Prostate gland (tissue), 2 donors: ENCODE results near the gene GPR183. TPM values are rescaled to one million over a fixed set of nuclear protein-coding genes. Genes with fewer than 3 reads are reported as not detected.

Experiments
- DNase-seq: peaks from one replicate; pipeline ENCODE4 v3.0.0-alpha.2; 2019; ENCODE audit warnings: low spot score
- H3K27ac ChIP-seq, 2 donors: fragments of 200-600 bp; sonication (generic); 2 replicates each; pipeline ENCODE4 v1.5.1; 2017 to 2019
- H3K27me3 ChIP-seq: fragments of 200-600 bp; sonication (generic); replicated peaks from 2 replicates; pipeline ENCODE4 v1.5.1; 2019; ENCODE audit not compliant: insufficient read depth
- H3K36me3 ChIP-seq, 2 donors: fragments of 200-600 bp; sonication (generic); 1 replicate in 1 of 2; 2 replicates in 1 of 2; pipeline versions ENCODE4 v1.5.1 to v1.8.1; 2017 to 2019
- H3K4me1 ChIP-seq: fragments of 200-600 bp; sonication (generic); replicated peaks from 2 replicates; pipeline ENCODE4 v1.5.1; 2019
- H3K4me3 ChIP-seq, 2 donors: fragments of 200-600 bp; sonication (generic); 2 replicates each; pipeline ENCODE4 v1.5.1; 2017 to 2019
- H3K9me3 ChIP-seq: fragments of 200-600 bp; sonication (generic); 2 replicates; pipeline ENCODE4 v1.5.1; 2017
- POLR2A ChIP-seq: fragments of 450-650 bp; IDR thresholded peaks from one replicate; pipeline ENCODE4 v1.6.1; 2016; ENCODE audit warnings: antibody characterized with exemption, mild to moderate bottlenecking
- POLR2AphosphoS5 ChIP-seq: sonication (generic); formaldehyde crosslinking; IDR thresholded peaks from one replicate; pipeline ENCODE4 v1.6.1; 2017; ENCODE audit warnings: antibody characterized with exemption
- WGBS: methylation state at CpG from one replicate; pipeline ENCODE4 v1.1.5; 2018; 5-methylcytosine and 5-hydroxymethylcytosine counted together
- intact Hi-C: fragments of 100-400 bp; cut with DNase I; formaldehyde crosslinking; loops from one replicate; pipeline ENCODE4 v1.14.2; 2022
- total RNA-seq, 2 donors: library from RNA; depleted of rRNA; stranded (reverse); fragments of >200 nt; gene quantifications; one replicate each; pipeline ENCODE4 v1.1.0, GENCODE V29; 2016
- TF ChIP-seq, protein P1 (sequence below), 4 experiments: fragments of 200-600 bp in 2 of 4; fragments of 450-650 bp in 2 of 4; sonication (generic) in 2 of 4; IDR thresholded peaks; 1 replicate in 3 of 4; 2 replicates in 1 of 4; pipeline ENCODE4 v1.5.1; 2016 to 2019; ENCODE audit warnings: antibody characterized with exemption in 4 of 4, mild to moderate bottlenecking in 2 of 4, moderate library complexity in 2 of 4

The GPR183 gene
- total RNA-seq, 2 donors from 2014 or later: 2.6 to 3.8 TPM

DNA sequence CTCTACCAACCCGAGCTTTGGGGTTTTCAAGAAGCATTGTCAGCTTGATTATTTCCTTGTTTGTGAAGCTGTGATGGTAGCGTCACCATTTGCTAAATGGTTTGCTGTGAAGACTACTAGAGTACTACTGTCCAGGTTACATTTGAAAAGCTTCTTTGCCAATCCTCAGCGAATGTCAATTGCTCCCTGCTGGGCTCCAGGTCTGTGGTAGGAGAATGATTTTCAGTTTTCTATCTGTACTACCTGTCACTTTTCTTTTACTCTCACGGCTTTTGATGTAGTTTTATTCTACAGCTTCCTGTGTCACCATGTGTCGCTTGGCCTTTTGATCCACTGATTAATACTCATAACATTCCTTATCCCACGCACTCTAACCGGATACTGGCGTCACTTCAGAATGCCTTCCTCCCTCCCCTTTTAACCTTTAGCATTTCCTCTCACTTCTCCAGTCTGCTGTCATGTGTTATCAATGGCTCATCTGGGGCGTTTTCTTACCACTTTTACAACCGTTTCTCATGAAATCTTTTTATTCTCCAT lies 7.5 kb upstream of the GPR183 start:
- Histone ChIP-seq H3K27ac (no peak overlapping the region), H3K4me1 (no peaks in the 10 kb centered on the region), H3K27me3 (no peaks in the 10 kb centered on the region), H3K4me3 (no peak overlapping the region), H3K36me3 (no peaks in the 10 kb centered on the region), H3K9me3 (no peaks in the 10 kb centered on the region)
- 74% methylated on average over 10 of the region's 10 CpGs for WGBS
- no peak for TF ChIP-seq POLR2A
- no peak for TF ChIP-seq POLR2AphosphoS5
- TF ChIP-seq, protein P1, sequence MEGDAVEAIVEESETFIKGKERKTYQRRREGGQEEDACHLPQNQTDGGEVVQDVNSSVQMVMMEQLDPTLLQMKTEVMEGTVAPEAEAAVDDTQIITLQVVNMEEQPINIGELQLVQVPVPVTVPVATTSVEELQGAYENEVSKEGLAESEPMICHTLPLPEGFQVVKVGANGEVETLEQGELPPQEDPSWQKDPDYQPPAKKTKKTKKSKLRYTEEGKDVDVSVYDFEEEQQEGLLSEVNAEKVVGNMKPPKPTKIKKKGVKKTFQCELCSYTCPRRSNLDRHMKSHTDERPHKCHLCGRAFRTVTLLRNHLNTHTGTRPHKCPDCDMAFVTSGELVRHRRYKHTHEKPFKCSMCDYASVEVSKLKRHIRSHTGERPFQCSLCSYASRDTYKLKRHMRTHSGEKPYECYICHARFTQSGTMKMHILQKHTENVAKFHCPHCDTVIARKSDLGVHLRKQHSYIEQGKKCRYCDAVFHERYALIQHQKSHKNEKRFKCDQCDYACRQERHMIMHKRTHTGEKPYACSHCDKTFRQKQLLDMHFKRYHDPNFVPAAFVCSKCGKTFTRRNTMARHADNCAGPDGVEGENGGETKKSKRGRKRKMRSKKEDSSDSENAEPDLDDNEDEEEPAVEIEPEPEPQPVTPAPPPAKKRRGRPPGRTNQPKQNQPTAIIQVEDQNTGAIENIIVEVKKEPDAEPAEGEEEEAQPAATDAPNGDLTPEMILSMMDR (IDR thresholded peaks at IDR 0.05): no peak
- intact Hi-C loops: no loop called here
- no peak for DNase-seq

DNA sequence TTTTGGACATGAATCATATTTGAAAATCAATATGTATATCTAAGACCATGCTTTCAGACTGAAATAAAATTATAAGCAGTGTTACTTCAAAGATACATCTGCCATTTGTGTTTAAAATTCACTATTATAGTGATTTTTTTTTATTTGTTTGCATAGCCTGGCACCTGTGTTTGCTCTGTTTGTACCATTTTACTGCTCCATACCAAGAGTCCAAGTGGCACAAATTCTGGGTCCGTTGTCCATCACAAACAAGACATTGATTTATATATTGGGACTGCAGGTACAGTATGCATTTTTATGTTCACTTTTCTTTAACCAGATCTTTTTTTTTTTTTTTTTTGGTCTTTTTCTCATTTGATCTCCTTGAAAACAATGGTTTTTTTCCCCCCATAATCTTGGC lies 6.7 kb upstream of the GPR183 start:
- Histone ChIP-seq H3K36me3 (no peaks in the 10 kb centered on the region), H3K4me1 (no peaks in the 10 kb centered on the region), H3K27ac (no peak overlapping the region), H3K4me3 (no peak overlapping the region), H3K9me3 (no peaks in the 10 kb centered on the region), H3K27me3 (no peaks in the 10 kb centered on the region)
- intact Hi-C loops: no loop called here
- no peak for DNase-seq
- TF ChIP-seq POLR2A: no peak
- TF ChIP-seq, protein P1 (IDR thresholded peaks at IDR 0.05): no peak
- TF ChIP-seq POLR2AphosphoS5: no peak
- WGBS: 48% methylated on average over 1 of the region's 1 CpG

DNA sequence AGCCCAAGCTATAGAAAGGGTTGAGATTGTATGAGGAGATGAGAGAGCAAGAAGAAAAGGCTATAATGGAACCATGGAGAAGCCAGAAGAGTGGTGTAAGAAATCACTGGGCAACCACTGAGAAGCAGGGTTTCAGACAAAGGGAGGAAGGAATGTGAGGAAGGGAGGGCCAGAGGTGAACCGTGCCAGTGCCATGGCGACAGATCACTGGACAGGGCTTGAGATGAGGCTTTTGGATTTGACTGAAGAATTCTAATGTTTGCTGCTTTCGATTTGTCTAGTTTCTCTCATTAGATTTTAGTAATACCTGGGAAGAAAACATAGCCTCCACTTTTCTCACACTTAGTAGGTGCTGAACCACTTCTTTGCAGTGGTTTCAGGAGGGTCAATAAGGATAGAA lies 6.3 kb upstream of the GPR183 start:
- H3K27ac ChIP-seq: no peak overlapping the region
- 80% methylated on average over 3 of the region's 3 CpGs for WGBS
- no peak for DNase-seq
- no peak overlapping the region for H3K4me3 ChIP-seq
- no peaks in the 10 kb centered on the region for H3K27me3 ChIP-seq
- intact Hi-C loops: no loop called here
- no peaks in the 10 kb centered on the region for H3K36me3 ChIP-seq
- H3K4me1 ChIP-seq: no peaks in the 10 kb centered on the region
- TF ChIP-seq POLR2A: no peak
- TF ChIP-seq POLR2AphosphoS5: no peak
- TF ChIP-seq, protein P1 (IDR thresholded peaks at IDR 0.05): no peak
- H3K9me3 ChIP-seq: no peaks in the 10 kb centered on the region

DNA sequence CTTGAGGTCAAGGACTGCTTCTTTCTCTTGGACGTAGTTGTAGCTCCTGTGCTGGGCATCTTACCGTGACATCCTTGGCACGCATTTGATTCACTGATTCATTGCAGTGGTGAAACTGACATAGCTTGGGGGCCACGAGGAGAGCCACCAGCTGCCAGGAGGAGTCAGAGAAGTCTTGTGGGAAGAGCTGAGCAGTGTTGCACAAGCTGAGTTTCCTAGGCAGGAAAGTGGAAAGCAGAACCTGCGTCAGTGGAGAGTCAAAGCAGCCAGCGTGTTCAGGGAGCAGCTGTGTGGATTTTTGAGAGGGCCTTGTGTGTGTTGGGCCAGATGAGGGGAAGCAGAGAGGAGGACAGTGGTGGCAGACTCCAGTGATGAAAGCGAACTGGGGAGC lies 5.3 kb upstream of the GPR183 start:
- Histone ChIP-seq H3K27ac (no peak overlapping the region), H3K36me3 (no peaks in the 10 kb centered on the region), H3K27me3 (no peaks in the 10 kb centered on the region), H3K9me3 (no peaks in the 10 kb centered on the region), H3K4me1 (no peaks in the 10 kb centered on the region), H3K4me3 (no peak overlapping the region)
- no peak for DNase-seq
- 89% methylated on average over 7 of the region's 7 CpGs for WGBS
- TF ChIP-seq, protein P1 (IDR thresholded peaks at IDR 0.05): no peak
- TF ChIP-seq POLR2A (no peak), POLR2AphosphoS5 (no peak)
- intact Hi-C loops: no loop called here

DNA sequence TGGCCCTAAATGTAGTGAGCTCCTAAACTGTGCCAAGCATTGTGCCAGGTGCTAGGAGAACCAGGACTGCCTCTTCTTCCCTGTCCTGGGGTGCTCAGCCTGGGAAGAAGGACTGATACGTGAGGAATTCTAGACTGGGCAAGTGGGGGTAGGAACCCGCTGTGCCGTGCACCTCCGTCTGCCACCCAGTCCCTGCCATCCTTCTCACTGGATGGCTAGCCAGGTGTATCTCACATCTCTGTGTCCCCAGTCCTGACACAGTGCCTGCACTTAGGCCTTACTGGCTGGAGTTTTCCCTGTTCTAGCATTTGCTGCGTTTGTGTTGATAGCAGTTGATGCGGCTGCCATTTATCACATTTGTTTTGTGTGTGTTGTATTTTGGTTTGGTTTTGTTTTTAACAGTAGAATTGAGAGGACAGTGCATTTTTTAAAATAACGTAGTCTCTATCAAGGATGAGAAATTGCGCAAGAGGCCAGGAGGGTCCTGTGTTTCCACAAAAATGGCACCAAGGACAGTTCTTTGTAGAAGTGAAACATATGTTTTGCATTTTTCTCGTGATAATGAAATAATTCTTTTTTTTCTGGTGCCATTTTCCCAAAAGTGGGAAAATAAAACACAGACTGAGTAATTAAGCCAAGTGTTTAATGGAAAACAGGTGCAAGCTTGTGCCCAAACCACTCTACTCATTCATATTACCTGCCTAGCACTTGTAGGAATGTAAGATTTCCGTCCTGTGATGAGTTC lies 4.7 kb upstream of the GPR183 start:
- intact Hi-C loops: no loop called here
- no peaks in the 10 kb centered on the region for H3K27me3 ChIP-seq
- DNase-seq: no peak
- TF ChIP-seq POLR2AphosphoS5 (no peak), POLR2A (no peak)
- TF ChIP-seq, protein P1 (IDR thresholded peaks at IDR 0.05): no peak
- H3K27ac ChIP-seq: no peak overlapping the region
- WGBS: 95% methylated on average over 10 of the region's 10 CpGs
- H3K4me1 ChIP-seq: no peaks in the 10 kb centered on the region
- H3K9me3 ChIP-seq: no peaks in the 10 kb centered on the region
- no peak overlapping the region for H3K4me3 ChIP-seq
- no peaks in the 10 kb centered on the region for H3K36me3 ChIP-seq
